ENCODE data around the gene ADAT2. TPM values are rescaled to one million over a fixed set of nuclear protein-coding genes. Genes with fewer than 3 reads are reported as not detected.

ADAT2 gene
- total and polyA plus RNA-seq, 11 donors: 0.75 to 3.0 (median 1.5) TPM

DNA sequence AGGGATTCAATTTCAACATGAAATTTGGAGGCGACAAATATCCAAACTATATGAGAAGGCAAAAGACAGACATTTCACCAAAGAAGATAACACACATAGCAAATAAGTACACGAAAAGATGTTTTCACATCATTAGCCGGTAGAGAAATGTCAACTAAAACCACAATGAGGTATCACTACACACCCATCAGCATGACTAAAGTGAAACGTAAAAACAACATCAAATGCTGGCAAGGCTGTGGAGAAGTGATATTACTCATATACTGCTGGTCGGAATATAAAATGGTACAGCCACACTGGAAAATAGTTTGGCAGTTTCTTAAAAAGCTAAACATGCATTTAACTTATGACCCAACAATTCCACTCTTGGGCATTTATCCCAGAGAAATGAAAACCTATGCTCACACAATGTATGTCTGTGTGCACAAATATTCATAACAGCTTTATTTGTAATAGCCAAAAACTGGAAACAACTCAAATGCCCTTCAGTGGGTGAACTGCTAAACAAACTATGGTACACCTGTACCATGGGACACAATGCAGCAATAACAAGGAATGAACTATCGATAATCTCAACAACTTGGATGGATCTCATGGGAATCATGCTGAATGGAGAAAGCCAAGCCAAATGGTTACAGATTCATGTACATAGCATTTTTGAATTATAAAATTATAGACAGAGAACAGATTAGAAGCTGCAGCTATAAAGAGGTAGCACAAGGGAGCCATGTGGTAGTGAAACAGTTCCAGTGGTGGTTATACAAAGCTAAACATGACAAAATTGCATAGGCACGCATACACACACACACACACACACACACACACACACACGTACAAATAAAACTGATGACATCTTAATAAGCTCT is 8.6 kb downstream of the ADAT2 start:
- Histone ChIP-seq H3K4me3 (no peak overlapping the region), H3K36me3 (peaks cover 0 to 17% (median 8%) of the 10 kb centered on the region in 9 donors), H3K27me3 (no peaks in the 10 kb centered on the region), H3K9me3 (peaks cover 0 to 4% (median 0%) of the 10 kb centered on the region in 12 donors), H3K27ac (no peak overlapping the region), H3K4me1 (peaks cover 0 to 3% (median 0%) of the 10 kb centered on the region in 12 donors)
- TF ChIP-seq POLR2A (IDR thresholded peaks at IDR 0.05): no peak
- TF ChIP-seq CTCF (IDR thresholded peaks at IDR 0.05): no peak
- no peak for DNase-seq
- intact Hi-C loops (cut with DNase I): no loop called here
- ATAC-seq: no peak
- 92 to 93% (median 92%) methylated on average over 8 of the region's 8 CpGs for WGBS, 4 donors

DNA sequence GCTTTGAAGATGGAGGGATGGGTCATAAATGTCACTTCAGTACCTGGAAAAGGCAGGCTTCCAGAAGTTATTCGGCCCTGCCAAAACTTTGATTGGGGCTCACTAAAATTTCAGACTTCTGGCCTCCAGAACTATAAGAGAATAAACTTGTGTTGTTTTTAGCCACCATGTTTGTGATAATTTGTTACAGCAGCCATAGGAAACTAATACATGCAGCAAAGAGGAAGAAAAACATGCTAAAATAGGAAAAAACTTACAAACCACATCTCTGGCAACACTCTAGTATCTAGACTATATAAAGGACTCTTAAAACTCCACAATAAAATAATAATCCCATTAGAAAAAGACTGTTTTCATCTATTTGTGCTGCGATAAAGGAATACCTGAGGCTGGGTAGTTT is 9.5 kb downstream of the ADAT2 start:
- Histone ChIP-seq H3K36me3 (peaks cover 0 to 17% (median 8%) of the 10 kb centered on the region in 9 donors), H3K27me3 (no peaks in the 10 kb centered on the region), H3K9me3 (peaks cover 0 to 4% (median 0%) of the 10 kb centered on the region in 12 donors), H3K4me3 (no peak overlapping the region), H3K27ac (no peak overlapping the region), H3K4me1 (peaks cover 0 to 3% (median 0%) of the 10 kb centered on the region in 12 donors)
- ATAC-seq (no peak), DNase-seq (no peak)
- TF ChIP-seq CTCF (IDR thresholded peaks at IDR 0.05): no peak
- TF ChIP-seq POLR2A (IDR thresholded peaks at IDR 0.05): no peak
- intact Hi-C loops (cut with DNase I): no loop called here
- WGBS, 4 donors: 97 to 98% (median 97%) methylated on average over 2 of the region's 2 CpGs

DNA sequence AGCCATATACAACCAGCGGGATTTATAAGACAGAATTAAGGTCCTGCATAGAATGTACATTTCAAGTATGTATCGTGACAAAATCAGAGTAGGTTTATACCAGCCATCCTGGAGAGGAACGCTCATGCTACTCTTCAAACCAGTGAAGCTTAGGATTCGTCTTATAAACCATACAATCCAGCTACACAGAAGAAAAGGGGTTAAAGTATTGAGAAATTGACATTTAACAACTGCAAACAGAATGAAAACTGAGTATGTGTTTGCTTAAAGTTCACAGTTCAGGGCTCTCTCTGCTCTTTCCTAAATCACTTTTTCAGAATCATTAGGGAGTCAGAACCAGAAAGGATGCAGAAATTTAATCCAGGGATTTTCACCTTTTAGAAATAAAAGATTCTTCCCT is 17.9 kb downstream of the ADAT2 start:
- Histone ChIP-seq H3K27me3 (no peaks in the 10 kb centered on the region), H3K27ac (no peak overlapping the region), H3K4me1 (no peaks in the 10 kb centered on the region), H3K9me3 (no peaks in the 10 kb centered on the region), H3K36me3 (peaks cover 0 to 11% (median 4%) of the 10 kb centered on the region in 9 donors), H3K4me3 (no peak overlapping the region)
- WGBS, 4 donors: 97% methylated on average over 4 of the region's 4 CpGs
- DNase-seq: no peak
- intact Hi-C loops (cut with DNase I): no loop called here
- ATAC-seq: no peak
- TF ChIP-seq POLR2A (IDR thresholded peaks at IDR 0.05) (no peak), CTCF (IDR thresholded peaks at IDR 0.05) (no peak)

DNA sequence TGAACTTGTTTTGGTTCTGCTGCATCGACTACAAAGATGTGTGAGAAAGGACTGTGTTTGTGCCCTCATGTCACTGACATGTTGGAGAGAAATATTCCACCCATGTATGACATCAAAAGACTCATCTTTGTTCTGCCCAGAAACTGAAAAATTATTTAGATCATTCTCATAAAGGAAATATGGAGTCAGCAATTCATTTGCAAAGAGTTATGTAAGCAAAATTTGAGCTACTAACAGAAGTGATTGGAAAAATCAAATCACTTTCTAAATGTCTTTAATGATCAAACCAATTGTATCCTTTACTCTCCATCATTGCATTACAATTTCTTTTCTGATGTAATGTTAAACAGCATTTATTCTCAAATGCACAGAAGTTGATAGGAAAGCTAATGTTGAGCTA is 19.3 kb downstream of the ADAT2 start:
- no peaks in the 10 kb centered on the region for H3K4me1 ChIP-seq
- DNase-seq (no peak), ATAC-seq (no peak)
- TF ChIP-seq POLR2A (IDR thresholded peaks at IDR 0.05) (no peak), CTCF (IDR thresholded peaks at IDR 0.05) (no peak)
- H3K4me3 ChIP-seq: no peak overlapping the region
- intact Hi-C loops (cut with DNase I): no loop called here
- no peaks in the 10 kb centered on the region for H3K27me3 ChIP-seq
- H3K27ac ChIP-seq: no peak overlapping the region
- no peaks in the 10 kb centered on the region for H3K9me3 ChIP-seq
- WGBS, 4 donors: 76 to 100% (median 89%) methylated on average over 1 of the region's 1 CpG
- peaks cover 0 to 9% (median 4%) of the 10 kb centered on the region in 9 donors for H3K36me3 ChIP-seq

All from heart left ventricle (tissue), 16 donors.